Left ventricle myocardium inferior (tissue), 1 donor: ENCODE data around the gene FAXC. TPM values are rescaled to one million over a fixed set of nuclear protein-coding genes. Genes with fewer than 3 reads are reported as not detected.

Source experiments
- DNase-seq: peaks from one replicate; pipeline ENCODE4 v3.0.0-alpha.2; 2020
- H3K27ac ChIP-seq: fragments of 200-600 bp; replicated peaks from 2 replicates; pipeline ENCODE4 v1.8.0; 2021
- H3K27me3 ChIP-seq: fragments of 200-600 bp; 2 replicates; pipeline ENCODE4 v1.8.0; 2021; ENCODE audit warnings: low read depth
- H3K36me3 ChIP-seq: fragments of 200-600 bp; 2 replicates; pipeline ENCODE4 v1.8.0; 2021
- H3K4me1 ChIP-seq: fragments of 200-600 bp; 2 replicates; pipeline ENCODE4 v1.8.0; 2021
- H3K4me3 ChIP-seq: fragments of 200-600 bp; 2 replicates; pipeline ENCODE4 v1.8.0; 2021; ENCODE audit warnings: mild to moderate bottlenecking, moderate library complexity
- H3K9me3 ChIP-seq: fragments of 200-600 bp; replicated peaks from 2 replicates; pipeline ENCODE4 v1.8.0; 2021
- intact Hi-C: fragments of 100-400 bp; cut with micrococcal nuclease; formaldehyde crosslinking; loops from one replicate; pipeline ENCODE4 v1.11.0; 2022
- total RNA-seq: library from RNA; stranded (reverse); fragmentation: NEBNext Ultra II Directional; extraction: Animal tissue kit (Norgen Biotek cat#: 25700); gene quantifications from one replicate; pipeline ENCODE4 v1.2.1, GENCODE V29; 2021
- TF ChIP-seq, protein P1 (sequence below): fragments of 200-600 bp; IDR thresholded peaks from 2 replicates; pipeline ENCODE4 v1.8.0; 2021; ENCODE audit warnings: antibody characterized with exemption, mild to moderate bottlenecking, borderline replicate concordance
- donor health status: DM: no; HTN: yes; CAD: no; lungs with severe emphysema.

FAXC gene
- total RNA-seq, 1 donor from 2014 or later: 0.49 TPM

DNA sequence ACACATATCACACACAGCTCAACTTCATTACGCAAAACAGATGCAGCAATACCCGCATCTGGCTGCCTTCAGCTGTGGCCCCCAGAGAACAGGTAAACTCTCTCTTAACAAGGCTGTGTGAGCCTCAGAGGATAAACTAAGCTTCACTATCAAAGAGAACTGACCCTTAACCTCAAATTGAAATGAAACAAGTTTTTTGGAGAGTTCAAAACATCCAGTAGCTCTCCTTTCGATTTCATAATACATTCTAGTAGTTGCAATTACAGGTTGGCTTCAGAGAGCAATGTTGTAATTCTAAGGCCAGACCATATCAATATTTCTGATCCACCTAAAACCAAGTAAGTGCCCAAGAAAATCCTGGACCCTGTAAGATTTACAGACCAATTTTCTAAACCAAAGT lies 113.5 kb downstream of the FAXC start:
- Histone ChIP-seq H3K9me3 (no peaks in the 10 kb centered on the region), H3K27ac (no peak overlapping the region), H3K4me1 (no peaks in the 10 kb centered on the region), H3K36me3 (no peaks in the 10 kb centered on the region), H3K4me3 (no peak overlapping the region), H3K27me3 (peaks cover 60% of the 10 kb centered on the region)
- no peak for DNase-seq
- TF ChIP-seq, protein P1, sequence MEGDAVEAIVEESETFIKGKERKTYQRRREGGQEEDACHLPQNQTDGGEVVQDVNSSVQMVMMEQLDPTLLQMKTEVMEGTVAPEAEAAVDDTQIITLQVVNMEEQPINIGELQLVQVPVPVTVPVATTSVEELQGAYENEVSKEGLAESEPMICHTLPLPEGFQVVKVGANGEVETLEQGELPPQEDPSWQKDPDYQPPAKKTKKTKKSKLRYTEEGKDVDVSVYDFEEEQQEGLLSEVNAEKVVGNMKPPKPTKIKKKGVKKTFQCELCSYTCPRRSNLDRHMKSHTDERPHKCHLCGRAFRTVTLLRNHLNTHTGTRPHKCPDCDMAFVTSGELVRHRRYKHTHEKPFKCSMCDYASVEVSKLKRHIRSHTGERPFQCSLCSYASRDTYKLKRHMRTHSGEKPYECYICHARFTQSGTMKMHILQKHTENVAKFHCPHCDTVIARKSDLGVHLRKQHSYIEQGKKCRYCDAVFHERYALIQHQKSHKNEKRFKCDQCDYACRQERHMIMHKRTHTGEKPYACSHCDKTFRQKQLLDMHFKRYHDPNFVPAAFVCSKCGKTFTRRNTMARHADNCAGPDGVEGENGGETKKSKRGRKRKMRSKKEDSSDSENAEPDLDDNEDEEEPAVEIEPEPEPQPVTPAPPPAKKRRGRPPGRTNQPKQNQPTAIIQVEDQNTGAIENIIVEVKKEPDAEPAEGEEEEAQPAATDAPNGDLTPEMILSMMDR: no peak
- intact Hi-C loops: no loop called here

DNA sequence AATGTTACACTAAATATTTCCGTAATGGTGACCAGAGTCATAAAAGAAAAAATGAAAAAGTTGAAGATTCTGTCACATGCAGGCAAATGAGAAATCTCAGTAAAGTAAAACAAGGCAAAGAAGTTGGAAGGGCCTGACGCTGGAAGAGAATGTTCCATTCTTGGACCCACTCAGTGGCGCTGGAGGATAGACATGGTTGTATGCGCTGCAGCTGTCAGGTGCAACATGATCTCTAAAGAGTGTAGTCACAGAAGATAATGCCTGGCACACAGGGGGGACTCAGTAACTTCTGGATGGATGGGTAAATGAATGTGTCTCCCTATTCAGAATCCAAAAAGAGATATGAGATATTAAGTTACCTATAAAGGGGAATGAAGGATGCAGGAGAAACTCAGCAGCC lies 116.3 kb downstream of the FAXC start:
- Histone ChIP-seq H3K4me3 (no peak overlapping the region), H3K4me1 (no peaks in the 10 kb centered on the region), H3K9me3 (no peaks in the 10 kb centered on the region), H3K27me3 (peaks cover 66% of the 10 kb centered on the region), H3K36me3 (no peaks in the 10 kb centered on the region), H3K27ac (no peak overlapping the region)
- intact Hi-C loops: no loop called here
- DNase-seq: no peak
- TF ChIP-seq, protein P1: no peak

DNA sequence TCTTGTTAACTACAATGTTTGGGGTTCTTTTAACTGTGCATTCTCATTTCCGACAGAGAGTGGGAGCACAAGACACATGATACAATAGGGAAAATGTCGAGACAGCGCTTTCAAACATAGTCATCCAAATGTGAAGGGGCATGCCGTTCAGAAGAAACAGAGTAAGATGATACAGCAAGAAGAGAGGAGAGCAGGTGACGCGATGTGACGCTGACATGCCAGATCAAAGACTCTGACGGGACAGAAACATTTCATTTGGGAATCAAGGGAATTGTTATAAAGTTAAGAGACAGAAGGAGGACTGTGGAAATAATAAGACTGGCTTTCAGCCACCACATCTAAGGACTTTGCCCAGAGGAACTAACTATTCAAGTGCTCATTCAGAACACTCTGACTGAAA lies 117.4 kb downstream of the FAXC start:
- TF ChIP-seq, protein P1: no peak
- H3K4me3 ChIP-seq: no peak overlapping the region
- no peaks in the 10 kb centered on the region for H3K36me3 ChIP-seq
- H3K27me3 ChIP-seq: peaks cover 56% of the 10 kb centered on the region
- H3K9me3 ChIP-seq: no peaks in the 10 kb centered on the region
- intact Hi-C loops: no loop called here
- DNase-seq: no peak
- H3K27ac ChIP-seq: no peak overlapping the region
- no peaks in the 10 kb centered on the region for H3K4me1 ChIP-seq

DNA sequence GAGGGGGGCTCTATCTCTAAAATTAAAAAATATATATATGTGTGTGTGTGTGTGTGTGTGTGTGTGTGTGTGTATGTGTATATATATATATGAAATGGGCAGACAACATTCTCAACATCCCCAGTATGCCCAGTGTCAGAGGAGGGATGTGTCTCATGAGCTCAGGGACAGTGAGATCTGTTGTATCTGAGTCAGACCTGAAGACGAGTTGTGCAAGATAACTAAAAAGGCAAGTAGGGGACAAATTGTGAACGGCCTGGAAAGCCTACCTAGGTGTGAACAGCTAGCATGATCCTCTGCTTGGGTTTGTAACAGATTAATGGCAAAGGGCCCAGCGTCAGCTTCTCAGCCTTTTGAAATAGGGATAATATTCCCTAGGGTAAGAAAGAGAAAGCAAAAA lies 124.3 kb downstream of the FAXC start:
- no peaks in the 10 kb centered on the region for H3K4me1 ChIP-seq
- TF ChIP-seq, protein P1: no peak
- no peak for DNase-seq
- no peak overlapping the region for H3K27ac ChIP-seq
- intact Hi-C loops: no loop called here
- H3K4me3 ChIP-seq: no peak overlapping the region
- H3K27me3 ChIP-seq: peaks cover 3% of the 10 kb centered on the region
- no peaks in the 10 kb centered on the region for H3K9me3 ChIP-seq
- H3K36me3 ChIP-seq: no peaks in the 10 kb centered on the region

Other genes starting within 250 kb of the FAXC start
- 36.2 TPM for gene COQ3, start 44.5 kb upstream of the FAXC start, total RNA-seq
- 52.0 TPM for gene PNISR, start 75.6 kb upstream of the FAXC start, total RNA-seq
- 13.4 TPM for gene USP45, start 165.7 kb upstream of the FAXC start, total RNA-seq
- gene CCNC, start 219.0 kb upstream of the FAXC start, total RNA-seq: 15.1 TPM